Neural progenitor cell (in vitro differentiated cells): ENCODE measurements around the gene MEGF8.

Experiments
- CTCF ChIP-seq: fragments of 200-600 bp; sonication (generic); IDR thresholded peaks from 2 replicates; pipeline ENCODE4 v1.5.1; 2017; ENCODE audit warnings: antibody characterized with exemption, mild to moderate bottlenecking
- EZH2 ChIP-seq: fragments of 200-600 bp; sonication (generic); IDR thresholded peaks from 2 replicates; pipeline ENCODE4 v1.6.1; 2017; ENCODE audit warnings: antibody characterized with exemption, mild to moderate bottlenecking, moderate library complexity
- EZH2phosphoT487 ChIP-seq: fragments of 200-600 bp; sonication (generic); IDR thresholded peaks from 2 replicates; pipeline ENCODE4 v1.6.1; 2017; ENCODE audit warnings: antibody characterized with exemption

- TF ChIP-seq CTCF (no peak), EZH2phosphoT487 (no peak), EZH2 (no peak)
Observed at GRCh38 chr19:42287827-42288107, 37.7 kb upstream of the MEGF8 start.
